Measurements from ENCODE around the gene FOXL2NB.
A peak's percentile ranks its signal among the peaks of the same experiment; 100 is the strongest.

GRCh38 chr3:138935863-138936740, 10.9 kb upstream of the FOXL2NB start:
- TF ChIP-seq, protein P1, sequence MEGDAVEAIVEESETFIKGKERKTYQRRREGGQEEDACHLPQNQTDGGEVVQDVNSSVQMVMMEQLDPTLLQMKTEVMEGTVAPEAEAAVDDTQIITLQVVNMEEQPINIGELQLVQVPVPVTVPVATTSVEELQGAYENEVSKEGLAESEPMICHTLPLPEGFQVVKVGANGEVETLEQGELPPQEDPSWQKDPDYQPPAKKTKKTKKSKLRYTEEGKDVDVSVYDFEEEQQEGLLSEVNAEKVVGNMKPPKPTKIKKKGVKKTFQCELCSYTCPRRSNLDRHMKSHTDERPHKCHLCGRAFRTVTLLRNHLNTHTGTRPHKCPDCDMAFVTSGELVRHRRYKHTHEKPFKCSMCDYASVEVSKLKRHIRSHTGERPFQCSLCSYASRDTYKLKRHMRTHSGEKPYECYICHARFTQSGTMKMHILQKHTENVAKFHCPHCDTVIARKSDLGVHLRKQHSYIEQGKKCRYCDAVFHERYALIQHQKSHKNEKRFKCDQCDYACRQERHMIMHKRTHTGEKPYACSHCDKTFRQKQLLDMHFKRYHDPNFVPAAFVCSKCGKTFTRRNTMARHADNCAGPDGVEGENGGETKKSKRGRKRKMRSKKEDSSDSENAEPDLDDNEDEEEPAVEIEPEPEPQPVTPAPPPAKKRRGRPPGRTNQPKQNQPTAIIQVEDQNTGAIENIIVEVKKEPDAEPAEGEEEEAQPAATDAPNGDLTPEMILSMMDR (IDR thresholded peaks at IDR 0.05) = peak; percentile 82 to 95 (median 90)
- no peak for TF ChIP-seq POLR2A (IDR thresholded peaks at IDR 0.05)

Data from adrenal gland (tissue), 5 donors.